Measurements from ENCODE around the gene SH3PXD2B.
"Not testable (repeated sequence)": the region's sequence is repeated elsewhere in the genome, so short reads cannot be mapped to it uniquely, and the experiment has no call there.

SH3PXD2B gene

GRCh38 chr5:172485511-172486202 is 31.3 kb upstream of the SH3PXD2B start:
- DNase-seq = no peak

GRCh38 chr5:172484664-172485063 is 30.3 kb upstream of the SH3PXD2B start:
- DNase-seq = no peak

GRCh38 chr5:172482156-172483020 is 28.1 kb upstream of the SH3PXD2B start:
- no peak for DNase-seq

DNA sequence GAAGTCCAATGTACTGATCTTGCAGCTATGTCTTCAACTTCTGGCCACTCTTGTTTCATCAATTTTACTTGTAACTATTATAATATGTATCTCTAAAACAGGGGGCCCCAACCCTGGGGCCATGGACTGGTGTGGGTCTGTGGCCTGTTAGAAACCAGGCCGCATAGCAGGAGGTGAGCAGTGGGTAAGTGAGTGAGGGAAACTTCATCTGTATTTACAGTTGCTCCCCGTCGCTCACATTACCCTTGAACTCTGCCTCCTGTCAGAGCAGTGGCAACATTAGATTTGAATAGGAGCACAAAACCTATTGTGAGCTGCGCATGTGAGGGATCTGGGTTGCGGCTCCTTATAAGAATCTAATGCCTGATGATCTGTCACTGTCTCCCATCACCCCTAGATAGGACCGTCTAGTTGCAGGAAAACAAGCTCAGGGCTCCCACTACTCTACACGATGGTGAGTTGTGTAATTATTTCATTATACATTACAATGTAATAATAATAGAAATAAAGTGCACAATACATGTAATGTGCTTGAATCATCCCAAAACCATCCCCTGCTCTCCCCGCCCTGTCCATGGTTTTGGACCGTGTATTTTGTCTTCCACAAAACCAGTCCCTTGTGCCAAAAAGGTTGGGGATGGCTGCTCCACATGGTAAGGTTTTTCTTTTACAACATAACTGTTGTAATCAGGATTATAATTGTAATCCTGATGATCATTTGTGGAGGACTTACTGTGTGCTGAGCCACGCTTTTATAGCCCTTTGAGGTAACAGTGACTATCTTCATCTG is 26.9 kb upstream of the SH3PXD2B start:
- DNase-seq = no peak

GRCh38 chr5:172479784-172480115 is 25.4 kb upstream of the SH3PXD2B start:
- DNase-seq = no peak

- peak; percentile 50 for DNase-seq
These were observed 24.9 kb upstream of the SH3PXD2B start for GRCh38 chr5:172479034-172479783.

DNA sequence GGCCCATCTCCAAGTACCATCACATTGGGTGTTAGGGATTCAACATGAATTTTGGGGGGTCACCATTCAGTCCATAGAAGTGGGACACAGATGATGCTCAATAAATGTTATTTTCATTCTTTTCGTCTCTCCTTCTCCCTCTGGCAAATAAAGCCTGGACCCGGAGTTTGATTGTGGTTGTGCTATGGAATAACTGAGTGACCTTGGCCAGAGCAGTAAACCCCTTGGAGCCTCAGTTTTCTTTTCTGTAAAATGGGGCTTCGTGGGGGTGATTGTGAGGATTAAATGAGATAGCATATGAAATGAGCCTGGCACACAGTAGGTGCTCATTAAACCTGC is 24.3 kb upstream of the SH3PXD2B start:
- not testable (repeated sequence) for DNase-seq

GRCh38 chr5:172478256-172478655 is 23.9 kb upstream of the SH3PXD2B start:
- no peak for DNase-seq

GRCh38 chr5:172477466-172477865 is 23.1 kb upstream of the SH3PXD2B start:
- DNase-seq = no peak

GRCh38 chr5:172474293-172474692 is 20.0 kb upstream of the SH3PXD2B start:
- no peak for DNase-seq

DNA sequence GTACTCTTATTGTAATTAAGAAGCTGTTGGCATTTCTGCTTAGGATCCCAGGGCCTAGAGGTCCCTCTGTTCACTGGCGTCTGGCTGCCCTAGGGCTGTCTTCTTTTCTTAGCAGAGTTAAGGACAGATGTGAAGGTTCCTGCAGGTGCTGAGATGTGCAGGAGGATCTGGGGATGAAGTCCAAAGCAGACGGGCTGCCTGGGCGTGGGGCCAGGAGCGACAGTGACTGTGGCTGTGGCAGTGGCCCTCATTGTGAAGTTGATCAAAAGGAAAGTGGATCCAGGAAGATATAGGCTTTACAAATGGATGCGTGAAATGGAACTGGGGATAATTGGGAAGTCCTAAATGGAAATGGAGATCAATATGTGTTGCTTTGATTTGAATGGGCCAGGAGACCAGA is 19.1 kb upstream of the SH3PXD2B start:
- DNase-seq = no peak

GRCh38 chr5:172469697-172470096 is 15.4 kb upstream of the SH3PXD2B start:
- DNase-seq = no peak

GRCh38 chr5:172466062-172466461 is 11.7 kb upstream of the SH3PXD2B start:
- no peak for DNase-seq

DNA sequence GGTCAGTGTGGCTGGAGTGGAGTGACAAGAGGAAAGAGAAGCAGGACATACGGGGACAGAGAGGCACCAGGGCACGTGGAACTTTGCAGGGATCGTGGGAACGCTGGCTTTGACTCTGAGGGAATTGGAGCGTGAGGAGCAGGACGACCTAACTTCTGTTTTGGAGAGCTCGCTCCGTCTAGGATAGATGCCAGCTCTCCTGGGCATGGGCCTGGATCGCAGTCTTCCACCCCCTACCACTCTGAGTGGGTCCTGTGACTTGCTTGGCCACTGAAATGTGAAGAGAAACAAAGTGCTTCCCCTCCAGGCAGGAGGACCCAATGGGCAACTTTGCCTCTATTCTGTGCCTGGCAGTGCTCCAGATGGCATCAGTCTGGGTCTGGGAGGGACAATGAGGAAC is 8.7 kb upstream of the SH3PXD2B start:
- no peak for DNase-seq

DNA sequence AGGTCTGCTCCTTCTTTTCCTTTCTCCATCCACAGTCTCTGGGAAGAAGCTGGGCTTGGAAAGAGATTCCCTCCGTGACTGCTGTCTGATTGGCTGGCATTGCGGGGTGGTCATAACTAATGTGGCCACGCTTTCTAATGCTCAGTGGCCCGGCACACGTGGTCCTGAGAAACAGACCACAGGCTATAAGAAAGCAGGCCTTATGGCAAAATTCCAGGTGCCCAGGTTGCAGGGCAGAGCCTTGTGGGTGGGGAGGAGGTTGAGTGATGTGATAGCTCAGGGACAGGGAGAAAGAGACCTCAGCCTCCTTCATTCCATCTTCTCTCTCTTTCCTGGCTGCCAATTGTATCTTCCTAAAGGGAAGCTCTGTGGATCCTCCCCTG is 5.4 kb upstream of the SH3PXD2B start:
- DNase-seq = no peak

DNA sequence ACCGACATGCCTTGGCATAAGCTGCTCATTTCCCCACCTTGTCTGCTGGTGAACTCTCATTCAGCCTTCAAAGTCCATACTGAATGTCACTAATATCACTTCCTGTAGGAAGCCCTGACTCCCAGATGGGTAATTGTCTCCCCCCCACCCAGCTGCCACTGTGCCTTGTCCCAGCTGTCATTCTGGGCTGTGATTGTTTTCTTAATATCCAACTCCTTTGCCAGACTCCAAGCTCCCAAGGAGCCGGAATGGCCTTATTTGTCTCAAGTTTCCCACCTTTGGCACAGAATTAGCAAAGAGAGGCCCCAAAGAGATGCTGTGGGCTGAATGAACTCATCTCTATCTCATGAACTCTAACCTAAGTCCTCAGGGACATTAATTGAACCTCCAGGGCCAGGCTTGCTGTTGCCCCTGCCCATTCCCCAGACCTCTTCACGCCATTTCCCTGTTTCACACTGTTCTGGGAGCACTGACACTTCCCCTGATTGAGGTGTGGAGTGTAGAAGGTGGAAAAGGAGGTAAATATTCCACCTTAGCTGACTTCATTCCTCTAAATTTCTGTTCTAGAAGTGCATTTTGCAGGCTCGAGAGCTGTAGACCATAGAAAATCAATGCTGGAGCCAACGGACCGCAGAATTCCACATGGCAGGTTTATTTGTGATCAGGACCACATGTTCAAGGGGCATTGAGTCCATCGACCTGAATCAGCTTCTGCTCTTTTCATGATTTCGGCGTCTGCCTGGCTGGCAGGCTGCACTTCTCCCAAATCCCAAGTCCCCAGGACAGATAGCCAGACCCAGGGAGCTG is 4.9 kb upstream of the SH3PXD2B start:
- DNase-seq = no peak

GRCh38 chr5:172456076-172456722 is 1.9 kb upstream of the SH3PXD2B start:
- DNase-seq = no peak

DNA sequence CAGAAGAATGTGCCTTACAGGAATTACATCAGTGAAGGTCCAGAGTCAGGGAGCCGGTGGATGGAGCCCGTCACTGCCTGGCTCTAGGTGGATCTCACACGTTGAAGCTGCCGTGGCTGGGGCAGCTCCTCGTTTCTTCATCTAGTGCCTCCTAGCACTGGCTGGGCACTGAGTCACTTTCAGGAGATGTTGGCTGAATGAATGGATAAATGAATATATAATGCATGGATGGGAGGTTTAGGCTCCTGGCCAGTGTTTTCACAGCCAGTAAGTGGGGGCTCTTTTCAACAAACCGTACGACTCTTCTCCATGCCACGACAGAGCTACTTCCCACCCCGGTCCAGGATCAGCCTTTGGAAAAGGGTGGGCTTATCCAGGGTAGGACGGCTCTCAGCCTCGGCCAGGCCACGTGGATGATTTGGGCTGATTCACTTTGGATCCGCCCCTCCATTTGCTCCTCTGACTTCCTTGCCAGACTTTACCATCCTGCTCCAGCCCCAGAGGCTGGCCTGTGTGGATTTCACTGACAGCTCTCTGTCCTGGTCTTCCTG is 1.3 kb upstream of the SH3PXD2B start:
- no peak for DNase-seq

GRCh38 chr5:172455087-172455381 is 709 bp upstream of the SH3PXD2B start:
- DNase-seq = no peak

GRCh38 chr5:172453986-172454357 is 353 bp downstream of the SH3PXD2B start:
- no peak for DNase-seq

DNA sequence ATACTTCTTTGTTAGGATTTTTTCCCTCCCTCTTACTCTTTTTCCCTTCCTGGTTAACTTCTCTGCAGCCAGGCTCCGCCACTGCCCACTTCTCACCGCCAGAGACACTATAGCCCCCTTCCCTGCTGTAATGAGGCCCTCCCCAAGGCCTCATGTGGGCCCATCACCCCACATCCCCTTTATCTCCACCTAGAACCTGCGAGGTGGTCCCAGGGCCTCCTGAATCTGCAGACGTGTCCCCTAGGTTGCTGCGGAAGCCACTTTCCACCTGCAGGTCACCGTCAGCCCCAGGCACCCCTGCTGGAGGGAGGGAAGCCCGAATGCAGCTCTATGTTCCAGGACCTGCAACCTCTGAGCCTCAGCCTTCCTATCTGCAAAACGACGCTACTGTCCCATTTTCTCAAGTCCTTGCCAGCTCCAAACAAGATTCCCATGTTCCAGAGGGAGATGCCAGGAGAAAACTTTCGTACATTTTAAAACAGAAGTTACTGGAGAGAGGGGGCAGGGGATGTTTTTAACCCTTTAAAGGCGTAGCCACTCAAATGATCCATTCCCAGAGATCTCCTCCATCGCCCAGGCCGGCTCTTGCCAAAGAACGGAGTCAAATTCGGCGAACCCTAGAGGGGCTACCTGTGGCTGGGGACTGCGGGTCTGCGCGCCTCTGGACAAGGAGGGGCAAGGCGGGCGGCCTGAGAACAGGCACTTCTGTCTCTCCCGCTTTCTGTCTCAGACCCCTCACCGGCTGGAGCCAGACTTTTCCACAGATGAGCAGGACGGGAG is 929 bp downstream of the SH3PXD2B start:
- peak; percentile 37 for DNase-seq

All from NCI-H2227 treated with DMSO at 0.1 percent for 48 hours (cell line).